ENCODE results near the gene CDCP2.

The CDCP2 gene

GRCh38 chr1:54152696-54153095 is at the start of gene CDCP2:
TSS of gene CDCP2 (minus strand) at chr1:54153000. CDS start at chr1:54152922, 78 bp downstream.
- TF ChIP-seq CTCF (IDR thresholded peaks at IDR 0.05; ENCODE audit: extremely low read depth, insufficient read depth, missing control alignments): no peak
- in situ Hi-C loops (cut with MboI; ENCODE audit: low pct_unique_long_range_greater_than_20kb, low sequenced_read_pairs, unreplicated experiment): no loop called here
- DNase-seq (ENCODE audit: low spot score): no peak

GRCh38 chr1:54200519-54200997 is 47.8 kb upstream of the CDCP2 start:
- TF ChIP-seq CTCF (IDR thresholded peaks at IDR 0.05; ENCODE audit: extremely low read depth, insufficient read depth, missing control alignments): no peak
- in situ Hi-C loops (cut with MboI; ENCODE audit: low pct_unique_long_range_greater_than_20kb, low sequenced_read_pairs, unreplicated experiment): no loop called here
- DNase-seq (ENCODE audit: low spot score): peak; percentile 39

DNA sequence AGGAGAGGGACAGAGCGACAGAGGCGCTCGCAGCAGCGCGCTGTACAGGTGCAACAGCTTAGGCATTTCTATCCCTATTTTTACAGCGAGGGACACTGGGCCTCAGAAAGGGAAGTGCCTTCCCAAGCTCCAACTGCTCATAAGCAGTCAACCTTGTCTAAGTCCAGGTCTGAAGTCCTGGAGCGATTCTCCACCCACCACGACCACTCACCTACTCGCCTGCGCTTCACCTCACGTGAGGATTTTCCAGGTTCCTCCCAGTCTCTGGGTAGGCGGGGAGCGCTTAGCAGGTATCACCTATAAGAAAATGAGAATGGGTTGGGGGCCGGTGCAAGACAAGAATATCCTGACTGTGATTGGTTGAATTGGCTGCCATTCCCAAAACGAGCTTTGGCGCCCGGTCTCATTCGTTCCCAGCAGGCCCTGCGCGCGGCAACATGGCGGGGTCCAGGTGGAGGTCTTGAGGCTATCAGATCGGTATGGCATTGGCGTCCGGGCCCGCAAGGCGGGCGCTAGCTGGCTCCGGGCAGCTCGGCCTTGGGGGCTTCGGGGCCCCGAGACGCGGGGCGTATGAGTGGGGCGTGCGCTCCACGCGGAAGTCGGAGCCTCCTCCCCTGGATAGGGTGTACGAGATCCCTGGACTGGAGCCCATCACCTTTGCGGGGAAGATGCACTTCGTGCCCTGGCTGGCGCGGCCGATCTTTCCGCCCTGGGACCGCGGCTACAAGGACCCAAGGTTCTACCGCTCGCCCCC is 47.1 kb upstream of the CDCP2 start, which contains the start of the genes CYB5RL and MRPL37:
Gene CYB5RL (minus strand): TSS at position 266 of the 754 bp plus-strand sequence. CDS start 4,414 bp downstream, outside the sequence.
Gene MRPL37 (plus strand): TSS at position 403 of the 754 bp plus-strand sequence. CDS start 77 bp downstream, at position 480.
- in situ Hi-C loops (cut with MboI; ENCODE audit: low pct_unique_long_range_greater_than_20kb, low sequenced_read_pairs, unreplicated experiment): no loop called here
- TF ChIP-seq CTCF (IDR thresholded peaks at IDR 0.05; ENCODE audit: extremely low read depth, insufficient read depth, missing control alignments): no peak
- DNase-seq (ENCODE audit: low spot score): peak; percentile 98

- peak; percentile 27 for DNase-seq (ENCODE audit: low spot score)
- no peak for TF ChIP-seq CTCF (IDR thresholded peaks at IDR 0.05; ENCODE audit: extremely low read depth, insufficient read depth, missing control alignments)
- in situ Hi-C loops (cut with MboI; ENCODE audit: low pct_unique_long_range_greater_than_20kb, low sequenced_read_pairs, unreplicated experiment): no loop called here
These were observed 46.5 kb upstream of the CDCP2 start for GRCh38 chr1:54199151-54199764.

GRCh38 chr1:54193453-54193852 is 40.7 kb upstream of the CDCP2 start:
- in situ Hi-C loops (cut with MboI; ENCODE audit: low pct_unique_long_range_greater_than_20kb, low sequenced_read_pairs, unreplicated experiment): no loop called here
- no peak for TF ChIP-seq CTCF (IDR thresholded peaks at IDR 0.05; ENCODE audit: extremely low read depth, insufficient read depth, missing control alignments)

GRCh38 chr1:54191525-54191924 is 38.7 kb upstream of the CDCP2 start:
- DNase-seq (ENCODE audit: low spot score): no peak
- in situ Hi-C loops (cut with MboI; ENCODE audit: low pct_unique_long_range_greater_than_20kb, low sequenced_read_pairs, unreplicated experiment): no loop called here
- TF ChIP-seq CTCF (IDR thresholded peaks at IDR 0.05; ENCODE audit: extremely low read depth, insufficient read depth, missing control alignments): no peak

More at GRCh38 chr1:54193453-54193852, 40.7 kb upstream of the CDCP2 start:
- DNase-seq (ENCODE audit: low spot score): no peak
